ENCODE results near the gene CFAP100.

- no peak for TF ChIP-seq CTCF (IDR thresholded peaks at IDR 0.05)
- no peak for TF ChIP-seq POLR2A (IDR thresholded peaks at IDR 0.05; ENCODE audit: low read depth)
Observed at GRCh38 chr3:126417515-126417914, 22.8 kb downstream of the CFAP100 start.
